ENCODE results near the gene RPL19.

RPL19 gene

GRCh38 chr17:39183045-39183444 lies 17.0 kb upstream of the RPL19 start:
- Histone ChIP-seq H3K79me2 (no peaks in the 10 kb centered on the region), H3K36me3 (ENCODE audit: control insufficient read depth, insufficient read depth, low read length) (no peaks in the 10 kb centered on the region), H3K4me2 (ENCODE audit: low read length) (no peak overlapping the region), H3K27me3 (ENCODE audit: control insufficient read depth, insufficient read depth, low read length) (no peaks in the 10 kb centered on the region), H3K4me1 (no peaks in the 10 kb centered on the region), H3K27ac (no peak overlapping the region), H3K9me3 (ENCODE audit: control insufficient read depth, low read length) (no peaks in the 10 kb centered on the region), H2AFZ (no peak overlapping the region), H3K4me3 (ENCODE audit: low read depth, low read length) (no peak overlapping the region), H3K9ac (no peak overlapping the region)
- TF ChIP-seq CTCF (IDR thresholded peaks at IDR 0.05), result no peak

- Histone ChIP-seq H3K4me1 (no peaks in the 10 kb centered on the region), H3K27ac (no peak overlapping the region), H3K9ac (no peak overlapping the region), H3K9me3 (ENCODE audit: control insufficient read depth, low read length) (no peaks in the 10 kb centered on the region), H2AFZ (no peak overlapping the region), H3K4me2 (ENCODE audit: low read length) (no peak overlapping the region), H3K79me2 (no peaks in the 10 kb centered on the region), H3K27me3 (ENCODE audit: control insufficient read depth, insufficient read depth, low read length) (no peaks in the 10 kb centered on the region), H3K4me3 (ENCODE audit: low read depth, low read length) (no peak overlapping the region), H3K36me3 (ENCODE audit: control insufficient read depth, insufficient read depth, low read length) (no peaks in the 10 kb centered on the region)
- TF ChIP-seq CTCF (IDR thresholded peaks at IDR 0.05), result no peak
Measured at GRCh38 chr17:39183720-39184119, 16.4 kb upstream of the RPL19 start.

- Histone ChIP-seq H3K9ac (no peak overlapping the region), H3K79me2 (no peaks in the 10 kb centered on the region), H2AFZ (no peak overlapping the region), H3K27me3 (ENCODE audit: control insufficient read depth, insufficient read depth, low read length) (no peaks in the 10 kb centered on the region), H3K4me2 (ENCODE audit: low read length) (no peak overlapping the region), H3K4me3 (ENCODE audit: low read depth, low read length) (no peak overlapping the region), H3K9me3 (ENCODE audit: control insufficient read depth, low read length) (no peaks in the 10 kb centered on the region), H3K27ac (no peak overlapping the region), H3K4me1 (no peaks in the 10 kb centered on the region), H3K36me3 (ENCODE audit: control insufficient read depth, insufficient read depth, low read length) (no peaks in the 10 kb centered on the region)
- no peak for TF ChIP-seq CTCF (IDR thresholded peaks at IDR 0.05)
Measured at GRCh38 chr17:39186481-39187002, 13.5 kb upstream of the RPL19 start.

- Histone ChIP-seq H3K9me3 (ENCODE audit: control insufficient read depth, low read length) (no peaks in the 10 kb centered on the region), H3K4me3 (ENCODE audit: low read depth, low read length) (no peak overlapping the region), H3K27ac (no peak overlapping the region), H3K9ac (no peak overlapping the region), H3K36me3 (ENCODE audit: control insufficient read depth, insufficient read depth, low read length) (no peaks in the 10 kb centered on the region), H3K4me2 (ENCODE audit: low read length) (no peak overlapping the region), H3K27me3 (ENCODE audit: control insufficient read depth, insufficient read depth, low read length) (no peaks in the 10 kb centered on the region), H3K4me1 (no peaks in the 10 kb centered on the region), H3K79me2 (no peaks in the 10 kb centered on the region), H2AFZ (no peak overlapping the region)
- TF ChIP-seq CTCF (IDR thresholded peaks at IDR 0.05), result no peak
Measured at GRCh38 chr17:39187152-39187830, 12.8 kb upstream of the RPL19 start.
